Lower lobe of right lung (tissue), 2 donors: Measurements from ENCODE around the gene IGHMBP2. TPM values are rescaled to one million over a fixed set of nuclear protein-coding genes. Genes with fewer than 3 reads are reported as not detected.
A peak's percentile ranks its signal among the peaks of the same experiment; 100 is the strongest.

Source experiments
- ATAC-seq, 2 donors: fragments of 200-7000 bp; cut with Tn5 transposase; one replicate each; pipeline ENCODE4 v1.9.1; 2020 to 2022; ENCODE audit warnings: mild to moderate bottlenecking in 2 of 2, moderate library complexity in 2 of 2
- DNase-seq: peaks from one replicate; pipeline ENCODE4 v3.0.0-alpha.2; 2020
- H3K27ac ChIP-seq: fragments of 200-600 bp; one replicate; pipeline ENCODE4 v1.8.0; 2022
- H3K27me3 ChIP-seq: fragments of 200-600 bp; one replicate; pipeline ENCODE4 v1.8.0; 2022; ENCODE audit warnings: low read depth
- H3K36me3 ChIP-seq: fragments of 200-600 bp; one replicate; pipeline ENCODE4 v1.8.0; 2022; ENCODE audit warnings: mild to moderate bottlenecking
- H3K4me1 ChIP-seq: fragments of 200-600 bp; one replicate; pipeline ENCODE4 v1.8.0; 2022
- H3K4me3 ChIP-seq: fragments of 200-600 bp; one replicate; pipeline ENCODE4 v1.8.0; 2022; ENCODE audit warnings: mild to moderate bottlenecking
- H3K9me3 ChIP-seq: fragments of 200-600 bp; one replicate; pipeline ENCODE4 v1.8.0; 2022
- CTCF ChIP-seq: fragments of 200-600 bp; IDR thresholded peaks from one replicate; pipeline ENCODE4 v1.8.0; 2022; ENCODE audit warnings: antibody characterized with exemption, mild to moderate bottlenecking
- intact Hi-C: fragments of 100-400 bp; cut with DNase I; formaldehyde crosslinking; loops from one replicate; pipeline ENCODE4 v1.11.0; 2022
- total RNA-seq: library from RNA; stranded (reverse); fragmentation: NEBNext Ultra II Directional; extraction: Animal tissue kit (Norgen Biotek cat#: 25700); gene quantifications from one replicate; pipeline ENCODE4 v1.2.1, GENCODE V29; 2021
- donor health status: DM: no; HTN: yes; CAD: no; lungs with severe emphysema.

IGHMBP2 gene
- total RNA-seq, 1 donor from 2014 or later: 18.8 TPM

- no peak overlapping the region for H3K27ac ChIP-seq
- peaks cover 5% of the 10 kb centered on the region for H3K27me3 ChIP-seq
- H3K4me3 ChIP-seq: no peak overlapping the region
- ATAC-seq (no peak), DNase-seq (peak; percentile 29)
- H3K4me1 ChIP-seq: no peaks in the 10 kb centered on the region
- no peaks in the 10 kb centered on the region for H3K36me3 ChIP-seq
- no peaks in the 10 kb centered on the region for H3K9me3 ChIP-seq
- intact Hi-C loops: no loop called here
- TF ChIP-seq CTCF: no peak
Measured at GRCh38 chr11:68965901-68966853, 62.5 kb downstream of the IGHMBP2 start.

- intact Hi-C loops: no loop called here
- DNase-seq (peak; percentile 6), ATAC-seq (no peak)
Measured at GRCh38 chr11:68966894-68967780, 63.4 kb downstream of the IGHMBP2 start.

GRCh38 chr11:68968306-68969250 is 64.9 kb downstream of the IGHMBP2 start:
- TF ChIP-seq CTCF: no peak
- ATAC-seq (no peak), DNase-seq (peak; percentile 16)
- no peaks in the 10 kb centered on the region for H3K9me3 ChIP-seq
- intact Hi-C loops: no loop called here
- peaks cover 5% of the 10 kb centered on the region for H3K27me3 ChIP-seq
- no peaks in the 10 kb centered on the region for H3K36me3 ChIP-seq
- no peak overlapping the region for H3K4me3 ChIP-seq
- H3K4me1 ChIP-seq: no peaks in the 10 kb centered on the region
- no peak overlapping the region for H3K27ac ChIP-seq

More at GRCh38 chr11:68966894-68967780, 63.4 kb downstream of the IGHMBP2 start:
- Histone ChIP-seq H3K4me1 (no peaks in the 10 kb centered on the region), H3K27me3 (peaks cover 5% of the 10 kb centered on the region), H3K9me3 (no peaks in the 10 kb centered on the region), H3K27ac (no peak overlapping the region), H3K36me3 (no peaks in the 10 kb centered on the region), H3K4me3 (no peak overlapping the region)
- no peak for TF ChIP-seq CTCF

- intact Hi-C loops: no loop called here
- TF ChIP-seq CTCF: no peak
- Histone ChIP-seq H3K9me3 (no peaks in the 10 kb centered on the region), H3K36me3 (no peaks in the 10 kb centered on the region), H3K4me1 (no peaks in the 10 kb centered on the region), H3K4me3 (no peak overlapping the region), H3K27ac (no peak overlapping the region), H3K27me3 (peaks cover 5% of the 10 kb centered on the region)
- ATAC-seq (no peak), DNase-seq (peak; percentile 15)
Measured at GRCh38 chr11:68969386-68969785, 65.7 kb downstream of the IGHMBP2 start.
